Measurements from ENCODE around the gene C12orf42. TPM values are rescaled to one million over a fixed set of nuclear protein-coding genes. Genes with fewer than 3 reads are reported as not detected.
"Not testable (repeated sequence)": the region's sequence is repeated elsewhere in the genome, so short reads cannot be mapped to it uniquely, and the experiment has no call there.

C12orf42 gene
- polyA plus RNA-seq, 6 donors from 2014 or later, result 28.7 to 41.4 (median 34.2) TPM

- DNase-seq, result peak; percentile 82
- peak overlapping the region; percentile 86 to 99 (median 99) for H3K4me3 Mint-ChIP-seq
- peaks cover 20 to 31% (median 20%) of the 10 kb centered on the region in 3 donors for H3K4me1 Mint-ChIP-seq
- no peaks in the 10 kb centered on the region for H3K36me3 Mint-ChIP-seq
- H3K9me3 Mint-ChIP-seq, result peaks cover 0 to 3% (median 0%) of the 10 kb centered on the region in 7 donors
- ATAC-seq (ENCODE audit: low read depth in 2 of 2), result peak; percentile 97 to 98
- no peaks in the 10 kb centered on the region for H3K27me3 Mint-ChIP-seq
- peak overlapping the region; percentile 98 to 100 (median 99) for H3K27ac Mint-ChIP-seq
These were observed 54.2 kb downstream of the C12orf42 start for GRCh38 chr12:103441437-103442181.

- H3K36me3 Mint-ChIP-seq, result peaks cover 7 to 20% of the 10 kb centered on the region in 2 donors
- H3K4me1 Mint-ChIP-seq, result peaks cover 29 to 47% (median 36%) of the 10 kb centered on the region in 3 donors
- not testable (repeated sequence) for DNase-seq; ATAC-seq (ENCODE audit: low read depth in 2 of 2); H3K27me3 Mint-ChIP-seq
- H3K27ac Mint-ChIP-seq, result peak overlapping the region in 5 of 6 donors; percentile 56 to 80 (median 65)
- peaks cover 0 to 27% (median 7%) of the 10 kb centered on the region in 7 donors for H3K9me3 Mint-ChIP-seq
- peak overlapping the region in 5 of 8 donors; percentile 25 to 58 (median 47) for H3K4me3 Mint-ChIP-seq
These were observed 61.3 kb downstream of the C12orf42 start for GRCh38 chr12:103434165-103435105.

- Mint-ChIP-seq H3K4me3 (peak overlapping the region in 1 of 8 donors; percentile 16), H3K9me3 (peaks cover 9 to 41% (median 21%) of the 10 kb centered on the region in 7 donors), H3K36me3 (peaks cover 28 to 33% of the 10 kb centered on the region in 2 donors), H3K4me1 (peaks cover 45 to 67% (median 58%) of the 10 kb centered on the region in 3 donors), H3K27ac (peak overlapping the region in 5 of 6 donors; percentile 37 to 73 (median 54)), H3K27me3 (no peaks in the 10 kb centered on the region)
- DNase-seq (no peak), ATAC-seq (ENCODE audit: low read depth in 2 of 2) (no peak)
These were observed 63.8 kb downstream of the C12orf42 start for GRCh38 chr12:103431950-103432349.

GRCh38 chr12:103431387-103431786, 64.4 kb downstream of the C12orf42 start:
- H3K4me1 Mint-ChIP-seq, result peaks cover 46 to 73% (median 64%) of the 10 kb centered on the region in 3 donors
- DNase-seq (no peak), ATAC-seq (ENCODE audit: low read depth in 2 of 2) (peak; percentile 44 to 48)
- peak overlapping the region in 5 of 6 donors; percentile 37 to 87 (median 60) for H3K27ac Mint-ChIP-seq
- H3K4me3 Mint-ChIP-seq, result peak overlapping the region in 2 of 8 donors; percentile 16 to 67
- peaks cover 32 to 37% of the 10 kb centered on the region in 2 donors for H3K36me3 Mint-ChIP-seq
- peaks cover 9 to 46% (median 21%) of the 10 kb centered on the region in 7 donors for H3K9me3 Mint-ChIP-seq
- no peaks in the 10 kb centered on the region for H3K27me3 Mint-ChIP-seq

- H3K4me3 Mint-ChIP-seq; DNase-seq; H3K27me3 Mint-ChIP-seq; ATAC-seq (ENCODE audit: low read depth in 2 of 2): not testable (repeated sequence)
- peaks cover 13 to 40% (median 17%) of the 10 kb centered on the region in 7 donors for H3K9me3 Mint-ChIP-seq
- H3K27ac Mint-ChIP-seq, result peak overlapping the region in 3 of 6 donors; percentile 47 to 78 (median 66)
- H3K4me1 Mint-ChIP-seq, result peaks cover 36 to 57% (median 57%) of the 10 kb centered on the region in 3 donors
- H3K36me3 Mint-ChIP-seq, result peaks cover 46% of the 10 kb centered on the region in 2 donors
These were observed 70.1 kb downstream of the C12orf42 start for GRCh38 chr12:103425674-103426073.

GRCh38 chr12:103424849-103425586, 70.8 kb downstream of the C12orf42 start:
- DNase-seq; H3K27me3 Mint-ChIP-seq; ATAC-seq (ENCODE audit: low read depth in 2 of 2): not testable (repeated sequence)
- Mint-ChIP-seq H3K36me3 (peaks cover 42 to 49% of the 10 kb centered on the region in 2 donors), H3K27ac (peak overlapping the region in 4 of 6 donors; percentile 47 to 88 (median 68)), H3K9me3 (peaks cover 13 to 35% (median 15%) of the 10 kb centered on the region in 7 donors), H3K4me3 (peak overlapping the region in 1 of 8 donors; percentile 16), H3K4me1 (peaks cover 38 to 57% (median 56%) of the 10 kb centered on the region in 3 donors)

- no peak for DNase-seq
- Mint-ChIP-seq H3K9me3 (peaks cover 10 to 26% (median 15%) of the 10 kb centered on the region in 7 donors), H3K4me1 (peaks cover 28 to 44% (median 44%) of the 10 kb centered on the region in 3 donors), H3K27ac (peak overlapping the region in 1 of 6 donors; percentile 44), H3K27me3 (no peaks in the 10 kb centered on the region), H3K36me3 (peaks cover 38 to 44% of the 10 kb centered on the region in 2 donors), H3K4me3 (no peak overlapping the region)
- ATAC-seq (ENCODE audit: low read depth in 2 of 2), result no peak
These were observed 72.3 kb downstream of the C12orf42 start for GRCh38 chr12:103423516-103423910.

GRCh38 chr12:103422746-103423515, 72.8 kb downstream of the C12orf42 start:
- peaks cover 7 to 24% (median 10%) of the 10 kb centered on the region in 7 donors for H3K9me3 Mint-ChIP-seq
- H3K27ac Mint-ChIP-seq, result peak overlapping the region in 1 of 6 donors; percentile 44
- no peak overlapping the region for H3K4me3 Mint-ChIP-seq
- ATAC-seq (ENCODE audit: low read depth in 2 of 2) (no peak), DNase-seq (no peak)
- H3K36me3 Mint-ChIP-seq, result peaks cover 34 to 38% of the 10 kb centered on the region in 2 donors
- peaks cover 25 to 40% (median 40%) of the 10 kb centered on the region in 3 donors for H3K4me1 Mint-ChIP-seq
- no peaks in the 10 kb centered on the region for H3K27me3 Mint-ChIP-seq

- H3K4me1 Mint-ChIP-seq, result peaks cover 19 to 34% (median 34%) of the 10 kb centered on the region in 3 donors
- H3K27me3 Mint-ChIP-seq, result no peaks in the 10 kb centered on the region
- H3K27ac Mint-ChIP-seq, result peak overlapping the region in 1 of 6 donors; percentile 27
- H3K9me3 Mint-ChIP-seq, result peaks cover 2 to 19% (median 4%) of the 10 kb centered on the region in 7 donors
- DNase-seq (no peak), ATAC-seq (ENCODE audit: low read depth in 2 of 2) (no peak)
- no peak overlapping the region for H3K4me3 Mint-ChIP-seq
- peaks cover 28 to 32% of the 10 kb centered on the region in 2 donors for H3K36me3 Mint-ChIP-seq
These were observed 73.4 kb downstream of the C12orf42 start for GRCh38 chr12:103422328-103422727.

- peaks cover 24 to 26% of the 10 kb centered on the region in 2 donors for H3K36me3 Mint-ChIP-seq
- H3K27me3 Mint-ChIP-seq, result no peaks in the 10 kb centered on the region
- H3K27ac Mint-ChIP-seq, result no peak overlapping the region
- H3K4me1 Mint-ChIP-seq, result peaks cover 22 to 27% (median 26%) of the 10 kb centered on the region in 3 donors
- no peak overlapping the region for H3K4me3 Mint-ChIP-seq
- DNase-seq (no peak), ATAC-seq (ENCODE audit: low read depth in 2 of 2) (no peak)
- peaks cover 0 to 10% (median 4%) of the 10 kb centered on the region in 7 donors for H3K9me3 Mint-ChIP-seq
These were observed 74.4 kb downstream of the C12orf42 start for GRCh38 chr12:103421402-103421801.

- ATAC-seq (ENCODE audit: low read depth in 2 of 2), result no peak
- no peak overlapping the region for H3K4me3 Mint-ChIP-seq
- peak overlapping the region in 1 of 6 donors; percentile 27 for H3K27ac Mint-ChIP-seq
- H3K9me3 Mint-ChIP-seq, result peaks cover 0 to 9% (median 2%) of the 10 kb centered on the region in 7 donors
- no peak for DNase-seq
- peaks cover 11 to 20% (median 12%) of the 10 kb centered on the region in 3 donors for H3K4me1 Mint-ChIP-seq
- H3K36me3 Mint-ChIP-seq, result peaks cover 13 to 25% of the 10 kb centered on the region in 2 donors
- no peaks in the 10 kb centered on the region for H3K27me3 Mint-ChIP-seq
These were observed 80.1 kb downstream of the C12orf42 start for GRCh38 chr12:103415681-103416080.
